Upper lobe of left lung (tissue), 4 donors: ENCODE measurements around the gene CENPO.

Source experiments
- POLR2A ChIP-seq, 4 donors: fragments of 450-650 bp; IDR thresholded peaks; one replicate each; pipeline ENCODE4 v1.5.1; 2016 to 2017; ENCODE audit warnings: antibody characterized with exemption in 4 of 4, mild to moderate bottlenecking in 2 of 4
- POLR2AphosphoS5 ChIP-seq, 2 donors: sonication (generic); formaldehyde crosslinking; IDR thresholded peaks; one replicate each; pipeline ENCODE4 v1.5.1; 2017; ENCODE audit warnings: antibody characterized with exemption in 2 of 2
- TF ChIP-seq, protein P1 (sequence below), 6 experiments: fragments of 450-650 bp in 4 of 6; fragments of 200-600 bp in 2 of 6; sonication (generic) in 2 of 6; IDR thresholded peaks; one replicate each; pipeline ENCODE4 v1.5.1; 2016 to 2019; ENCODE audit warnings: antibody characterized with exemption in 6 of 6

DNA sequence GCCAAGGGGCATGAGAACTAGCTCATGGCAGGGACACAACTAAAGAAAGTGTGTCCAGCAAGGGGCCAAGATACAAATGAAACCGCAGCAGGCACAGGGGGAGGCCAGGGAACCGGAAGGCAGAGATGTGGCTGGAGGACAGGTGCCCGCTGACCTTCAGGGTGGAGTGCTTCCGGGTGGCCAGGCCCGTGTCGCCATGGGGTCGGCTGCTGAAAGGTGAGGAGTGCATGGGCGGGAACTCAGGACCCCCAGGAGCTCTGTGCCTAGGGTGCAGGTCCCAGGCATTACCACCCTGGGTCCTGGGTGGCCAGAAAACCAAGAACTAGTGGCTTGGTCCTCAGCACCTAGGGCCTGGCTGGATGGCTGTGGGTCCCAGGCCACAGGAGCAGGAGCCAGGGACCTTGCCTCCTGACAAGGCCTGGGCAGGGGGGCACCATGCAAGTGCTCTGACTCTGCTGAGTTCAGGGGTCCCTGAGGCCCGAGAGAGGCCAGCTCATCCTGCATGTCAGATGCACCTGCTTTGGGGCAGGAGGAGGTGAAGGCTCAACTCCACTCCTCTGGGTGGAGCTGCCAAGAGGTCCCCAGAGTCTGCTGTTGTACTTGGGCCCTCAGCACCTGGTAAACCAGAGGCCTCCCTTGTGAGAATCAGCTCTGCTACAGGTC is 50.9 kb downstream of the CENPO start:
- TF ChIP-seq, protein P1, sequence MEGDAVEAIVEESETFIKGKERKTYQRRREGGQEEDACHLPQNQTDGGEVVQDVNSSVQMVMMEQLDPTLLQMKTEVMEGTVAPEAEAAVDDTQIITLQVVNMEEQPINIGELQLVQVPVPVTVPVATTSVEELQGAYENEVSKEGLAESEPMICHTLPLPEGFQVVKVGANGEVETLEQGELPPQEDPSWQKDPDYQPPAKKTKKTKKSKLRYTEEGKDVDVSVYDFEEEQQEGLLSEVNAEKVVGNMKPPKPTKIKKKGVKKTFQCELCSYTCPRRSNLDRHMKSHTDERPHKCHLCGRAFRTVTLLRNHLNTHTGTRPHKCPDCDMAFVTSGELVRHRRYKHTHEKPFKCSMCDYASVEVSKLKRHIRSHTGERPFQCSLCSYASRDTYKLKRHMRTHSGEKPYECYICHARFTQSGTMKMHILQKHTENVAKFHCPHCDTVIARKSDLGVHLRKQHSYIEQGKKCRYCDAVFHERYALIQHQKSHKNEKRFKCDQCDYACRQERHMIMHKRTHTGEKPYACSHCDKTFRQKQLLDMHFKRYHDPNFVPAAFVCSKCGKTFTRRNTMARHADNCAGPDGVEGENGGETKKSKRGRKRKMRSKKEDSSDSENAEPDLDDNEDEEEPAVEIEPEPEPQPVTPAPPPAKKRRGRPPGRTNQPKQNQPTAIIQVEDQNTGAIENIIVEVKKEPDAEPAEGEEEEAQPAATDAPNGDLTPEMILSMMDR (IDR thresholded peaks at IDR 0.05), result no peak
- TF ChIP-seq POLR2A (IDR thresholded peaks at IDR 0.05) (no peak), POLR2AphosphoS5 (IDR thresholded peaks at IDR 0.05) (no peak)
